ENCODE data around the gene IGFBP1. TPM values are rescaled to one million over a fixed set of nuclear protein-coding genes. Genes with fewer than 3 reads are reported as not detected.
"Not testable (repeated sequence)": the region's sequence is repeated elsewhere in the genome, so short reads cannot be mapped to it uniquely, and the experiment has no call there.

The IGFBP1 gene
- 0.30 to 1.7 TPM (median 0.62 TPM) in 3 replicates for total RNA-seq
- long read RNA-seq: 0 reads

GRCh38 chr7:45888185-45888992, at the start of gene IGFBP1:
Gene IGFBP1 (plus strand): TSS chr7:45888488. CDS start chr7:45888653, 165 bp downstream.
- Mint-ChIP-seq H3K27ac (ENCODE audit: unreplicated experiment) (no peak within 1 kb of the TSS), H3K36me3 (ENCODE audit: low read depth) (no peaks in the 10 kb centered on the region), H3K27me3 (ENCODE audit: low read depth) (no peaks in the 10 kb centered on the region), H3K9me3 (ENCODE audit: low read depth) (no peaks in the 10 kb centered on the region), H3K4me1 (ENCODE audit: low read depth) (peaks cover 53% of the 10 kb centered on the region), H3K4me3 (ENCODE audit: unreplicated experiment) (peak within 1 kb of the TSS; percentile 69)
- TF ChIP-seq, protein P1, sequence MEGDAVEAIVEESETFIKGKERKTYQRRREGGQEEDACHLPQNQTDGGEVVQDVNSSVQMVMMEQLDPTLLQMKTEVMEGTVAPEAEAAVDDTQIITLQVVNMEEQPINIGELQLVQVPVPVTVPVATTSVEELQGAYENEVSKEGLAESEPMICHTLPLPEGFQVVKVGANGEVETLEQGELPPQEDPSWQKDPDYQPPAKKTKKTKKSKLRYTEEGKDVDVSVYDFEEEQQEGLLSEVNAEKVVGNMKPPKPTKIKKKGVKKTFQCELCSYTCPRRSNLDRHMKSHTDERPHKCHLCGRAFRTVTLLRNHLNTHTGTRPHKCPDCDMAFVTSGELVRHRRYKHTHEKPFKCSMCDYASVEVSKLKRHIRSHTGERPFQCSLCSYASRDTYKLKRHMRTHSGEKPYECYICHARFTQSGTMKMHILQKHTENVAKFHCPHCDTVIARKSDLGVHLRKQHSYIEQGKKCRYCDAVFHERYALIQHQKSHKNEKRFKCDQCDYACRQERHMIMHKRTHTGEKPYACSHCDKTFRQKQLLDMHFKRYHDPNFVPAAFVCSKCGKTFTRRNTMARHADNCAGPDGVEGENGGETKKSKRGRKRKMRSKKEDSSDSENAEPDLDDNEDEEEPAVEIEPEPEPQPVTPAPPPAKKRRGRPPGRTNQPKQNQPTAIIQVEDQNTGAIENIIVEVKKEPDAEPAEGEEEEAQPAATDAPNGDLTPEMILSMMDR (IDR thresholded peaks at IDR 0.05): no peak
- DNase-seq (ENCODE audit: low spot score): no peak

- not testable (repeated sequence) for H3K27me3 Mint-ChIP-seq (ENCODE audit: low read depth); H3K4me1 Mint-ChIP-seq (ENCODE audit: low read depth); H3K9me3 Mint-ChIP-seq (ENCODE audit: low read depth); H3K36me3 Mint-ChIP-seq (ENCODE audit: low read depth); DNase-seq (ENCODE audit: low spot score); H3K4me3 Mint-ChIP-seq (ENCODE audit: unreplicated experiment); H3K27ac Mint-ChIP-seq (ENCODE audit: unreplicated experiment)
Observed at GRCh38 chr7:45838852-45839251, 49.4 kb upstream of the IGFBP1 start.

DNA sequence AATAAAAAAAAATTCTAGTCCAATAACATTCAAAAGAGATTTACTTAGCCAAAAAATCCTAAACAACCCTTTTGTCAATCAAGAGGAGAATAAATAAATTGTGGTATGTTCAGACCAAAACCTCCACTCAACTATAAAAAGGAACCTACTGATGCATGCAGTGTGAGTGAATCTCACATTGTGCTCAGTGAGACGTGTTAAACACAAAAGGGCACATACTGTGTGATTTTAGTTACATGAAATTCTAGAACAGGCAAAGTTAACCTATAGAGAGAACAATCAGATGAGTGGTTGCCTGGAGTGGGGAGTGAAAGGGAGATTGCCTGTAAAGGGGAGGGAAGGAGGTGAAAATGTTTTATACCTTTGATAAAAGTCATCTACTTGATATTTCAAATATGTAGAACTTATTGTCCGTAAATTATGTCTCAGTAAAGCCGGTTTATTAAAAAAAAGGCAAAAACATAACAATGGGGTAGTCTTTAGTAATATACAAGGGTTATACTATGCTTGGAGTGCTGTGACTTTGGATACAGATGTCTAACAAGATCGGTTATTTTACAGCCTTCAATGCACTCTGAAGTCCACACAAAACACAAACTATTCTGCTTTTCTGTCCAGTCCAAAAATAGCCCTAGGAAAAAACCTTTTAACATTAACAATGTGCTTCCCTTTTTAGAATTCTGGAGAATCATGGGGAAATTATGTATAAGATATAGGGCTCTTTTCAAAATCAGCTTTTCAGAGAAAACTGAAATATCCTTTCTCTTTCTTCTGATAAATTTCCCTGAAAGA, 46.2 kb upstream of the IGFBP1 start:
- not testable (repeated sequence) for DNase-seq (ENCODE audit: low spot score); H3K27me3 Mint-ChIP-seq (ENCODE audit: low read depth); H3K9me3 Mint-ChIP-seq (ENCODE audit: low read depth); H3K4me1 Mint-ChIP-seq (ENCODE audit: low read depth); H3K4me3 Mint-ChIP-seq (ENCODE audit: unreplicated experiment); H3K36me3 Mint-ChIP-seq (ENCODE audit: low read depth); H3K27ac Mint-ChIP-seq (ENCODE audit: unreplicated experiment)

- not testable (repeated sequence) for H3K27ac Mint-ChIP-seq (ENCODE audit: unreplicated experiment); H3K4me3 Mint-ChIP-seq (ENCODE audit: unreplicated experiment); H3K9me3 Mint-ChIP-seq (ENCODE audit: low read depth); H3K36me3 Mint-ChIP-seq (ENCODE audit: low read depth); DNase-seq (ENCODE audit: low spot score); H3K27me3 Mint-ChIP-seq (ENCODE audit: low read depth); H3K4me1 Mint-ChIP-seq (ENCODE audit: low read depth)
Observed at GRCh38 chr7:45846536-45846935, 41.8 kb upstream of the IGFBP1 start.

- H3K4me3 Mint-ChIP-seq (ENCODE audit: unreplicated experiment); DNase-seq (ENCODE audit: low spot score); H3K9me3 Mint-ChIP-seq (ENCODE audit: low read depth); H3K27me3 Mint-ChIP-seq (ENCODE audit: low read depth); H3K4me1 Mint-ChIP-seq (ENCODE audit: low read depth); H3K36me3 Mint-ChIP-seq (ENCODE audit: low read depth); H3K27ac Mint-ChIP-seq (ENCODE audit: unreplicated experiment): not testable (repeated sequence)
Observed at GRCh38 chr7:45848734-45849133, 39.6 kb upstream of the IGFBP1 start.

DNA sequence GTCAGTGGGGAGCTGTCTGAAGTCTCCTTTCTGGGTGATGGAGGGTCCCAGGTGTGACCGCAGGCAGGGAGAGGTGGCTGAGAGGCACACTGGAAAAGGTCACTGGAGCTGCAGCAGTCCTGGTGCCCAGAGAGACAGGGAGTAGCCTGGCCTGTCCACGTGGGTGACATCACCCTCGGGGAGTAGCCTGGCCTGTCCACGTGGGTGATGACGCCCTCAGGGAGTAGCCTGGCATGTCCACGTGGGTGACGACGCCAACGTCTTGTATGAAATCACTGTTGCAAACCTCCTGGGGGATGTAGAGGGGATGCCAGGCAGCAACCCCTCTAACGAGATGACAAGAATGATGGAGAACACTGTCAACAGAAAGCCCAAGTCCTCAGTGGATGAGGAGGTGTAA, 35.3 kb upstream of the IGFBP1 start:
- H3K4me3 Mint-ChIP-seq (ENCODE audit: unreplicated experiment); H3K27me3 Mint-ChIP-seq (ENCODE audit: low read depth); H3K9me3 Mint-ChIP-seq (ENCODE audit: low read depth); H3K4me1 Mint-ChIP-seq (ENCODE audit: low read depth); H3K27ac Mint-ChIP-seq (ENCODE audit: unreplicated experiment); H3K36me3 Mint-ChIP-seq (ENCODE audit: low read depth); DNase-seq (ENCODE audit: low spot score): not testable (repeated sequence)

GRCh38 chr7:45853491-45853890, 34.8 kb upstream of the IGFBP1 start:
- not testable (repeated sequence) for H3K4me1 Mint-ChIP-seq (ENCODE audit: low read depth); H3K27ac Mint-ChIP-seq (ENCODE audit: unreplicated experiment); H3K4me3 Mint-ChIP-seq (ENCODE audit: unreplicated experiment); H3K36me3 Mint-ChIP-seq (ENCODE audit: low read depth); H3K9me3 Mint-ChIP-seq (ENCODE audit: low read depth); DNase-seq (ENCODE audit: low spot score); H3K27me3 Mint-ChIP-seq (ENCODE audit: low read depth)

GRCh38 chr7:45855680-45856079, 32.6 kb upstream of the IGFBP1 start:
- H3K36me3 Mint-ChIP-seq (ENCODE audit: low read depth); H3K9me3 Mint-ChIP-seq (ENCODE audit: low read depth); H3K4me3 Mint-ChIP-seq (ENCODE audit: unreplicated experiment); H3K27ac Mint-ChIP-seq (ENCODE audit: unreplicated experiment); H3K4me1 Mint-ChIP-seq (ENCODE audit: low read depth); DNase-seq (ENCODE audit: low spot score): not testable (repeated sequence)
- H3K27me3 Mint-ChIP-seq (ENCODE audit: low read depth): peaks cover 12% of the 10 kb centered on the region

DNA sequence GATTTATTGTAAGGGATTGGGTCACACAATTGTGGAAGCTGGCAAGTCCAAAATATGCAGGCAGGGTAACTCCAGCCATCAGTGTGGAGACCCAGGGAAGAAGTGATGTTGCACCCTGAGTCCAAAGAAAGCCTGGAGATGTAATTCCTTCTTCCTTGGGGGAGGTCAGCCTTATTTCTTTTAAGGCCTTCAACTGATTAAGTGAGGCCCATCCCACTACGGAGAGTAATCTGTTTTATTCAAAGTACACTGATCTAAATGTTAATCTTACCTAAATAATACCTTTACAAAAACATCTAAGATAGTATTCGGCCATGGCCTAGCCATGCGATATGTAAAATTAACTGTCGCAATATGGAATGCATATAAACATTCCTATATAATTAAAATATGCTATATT, 31.4 kb upstream of the IGFBP1 start:
- not testable (repeated sequence) for H3K4me1 Mint-ChIP-seq (ENCODE audit: low read depth); H3K9me3 Mint-ChIP-seq (ENCODE audit: low read depth); H3K27ac Mint-ChIP-seq (ENCODE audit: unreplicated experiment); DNase-seq (ENCODE audit: low spot score); H3K4me3 Mint-ChIP-seq (ENCODE audit: unreplicated experiment); H3K36me3 Mint-ChIP-seq (ENCODE audit: low read depth)
- H3K27me3 Mint-ChIP-seq (ENCODE audit: low read depth): peaks cover 16% of the 10 kb centered on the region

Data from chondrocyte (in vitro differentiated cells).